HCT116 (cell line): ENCODE results near the gene HAND1. TPM values are rescaled to one million over a fixed set of nuclear protein-coding genes. Genes with fewer than 3 reads are reported as not detected.

ENCODE experiments used
- ATAC-seq: fragments of 200-7000 bp; cut with Tn5 transposase; 2 replicates; pipeline ENCODE4 v1.9.1; 2020; ENCODE audit warnings: mild to moderate bottlenecking, moderate library complexity
- BruUV-seq: library from RNA; stranded (reverse); fragments of 400-500 nt; replicated peaks from 2 replicates; lab custom pipeline; 2021; lab: Mats Ljungman, UMichigan
- CTCF ChIA-PET: fragments of 300-600 bp; sonication (Branson Sonifier 250); formaldehyde crosslinking; loops from one replicate; lab custom pipeline; 2021; ENCODE audit warnings: antibody characterized with exemption; lab: Charles Lee
- POLR2A ChIA-PET: fragments of 300-600, 350-600 bp; sonication (Branson Sonifier 250); formaldehyde crosslinking; loops from one replicate; lab custom pipeline; 2021; ENCODE audit warnings: antibody characterized with exemption; lab: Charles Lee
- RAD21 ChIA-PET, 2 experiments: fragments of 300-600 bp; sonication (Branson Sonifier 250); formaldehyde crosslinking; loops; one replicate each; lab custom pipeline; 2023; ENCODE audit warnings: low total read pairs in 2 of 2; ENCODE audit not compliant: uncharacterized antibody in 2 of 2, unreplicated experiment in 2 of 2, low non-redundant PET in 1 of 2; lab: Charles Lee
- DNase-seq: peaks from one replicate; pipeline ENCODE4 v3.0.0-alpha.2; 2010; ENCODE audit warnings: low read depth, low spot score
- H2AFZ ChIP-seq: fragments of 200-600 bp; shearing (Covaris generic), sonication (generic); 2 replicates; pipeline ENCODE4 v1.6.1; 2017; ENCODE audit warnings: low read depth, mixed run types, mixed read lengths, antibody characterized with exemption, low read length; ENCODE audit not compliant: poor library complexity, severe bottlenecking
- H3K27ac ChIP-seq: 2 replicates; pipeline ENCODE4 v1.5.1; 2012; ENCODE audit warnings: low read depth, low read length
- H3K27me3 ChIP-seq: fragments of 200-600 bp; sonication (generic); 2 replicates; pipeline ENCODE4 v1.6.1; 2016; ENCODE audit warnings: mixed run types, low read length, mixed read lengths; ENCODE audit not compliant: insufficient read depth
- H3K36me3 ChIP-seq, 2 experiments: fragments of 200-500 bp in 1 of 2; fragments of 200-600 bp in 1 of 2; sonication (Bioruptor generic) in 1 of 2; sonication (generic) in 1 of 2; 2 replicates each; pipeline versions ENCODE4 v1.5.1 to v1.6.1; 2014 to 2016; ENCODE audit warnings: low read length in 2 of 2, inconsistent platforms in 1 of 2, mixed read lengths in 1 of 2, mixed run types in 1 of 2; ENCODE audit not compliant: insufficient read depth in 2 of 2, control insufficient read depth in 1 of 2
- H3K4me1 ChIP-seq, 2 experiments: fragments of 200-600 bp in 1 of 2; sonication (generic) in 1 of 2; 2 replicates each; pipeline versions ENCODE4 v1.5.1 to v1.6.1; 2012 to 2017; ENCODE audit warnings: low read length in 2 of 2, inconsistent platforms in 1 of 2, mild to moderate bottlenecking in 1 of 2, mixed read lengths in 1 of 2, mixed run types in 1 of 2, moderate library complexity in 1 of 2; ENCODE audit not compliant: insufficient read depth in 2 of 2, control insufficient read depth in 1 of 2
- H3K4me2 ChIP-seq: fragments of 200-600 bp; sonication (generic); 2 replicates; pipeline ENCODE4 v1.6.1; 2017; ENCODE audit warnings: mixed run types, low read length, mixed read lengths
- H3K4me3 ChIP-seq, 2 experiments: fragments of 200-600 bp in 1 of 2; sonication (generic) in 1 of 2; replicated peaks in 1 of 2; 2 replicates each; pipeline ENCODE4 v1.5.1; 2011 to 2016; ENCODE audit warnings: low read length in 2 of 2, control low read depth in 1 of 2, low read depth in 1 of 2, mild to moderate bottlenecking in 1 of 2, mixed read lengths in 1 of 2, mixed run types in 1 of 2
- H3K79me2 ChIP-seq: fragments of 200-600 bp; sonication (generic); 2 replicates; pipeline ENCODE4 v1.6.1; 2017; ENCODE audit warnings: mild to moderate bottlenecking, mixed run types, low read length, moderate library complexity, mixed read lengths; ENCODE audit not compliant: insufficient read depth
- H3K9ac ChIP-seq: fragments of 200-600 bp; sonication (generic); 2 replicates; pipeline ENCODE4 v1.6.1; 2016; ENCODE audit warnings: low read length, mixed read lengths
- H3K9me2 ChIP-seq: fragments of 200-600 bp; sonication (generic), shearing (Covaris generic); 2 replicates; pipeline ENCODE4 v1.6.1; 2017; ENCODE audit warnings: mixed run types, mild to moderate bottlenecking, moderate library complexity; ENCODE audit not compliant: insufficient read depth
- H3K9me3 ChIP-seq, 2 experiments: fragments of 200-500 bp in 1 of 2; fragments of 200-600 bp in 1 of 2; sonication (Bioruptor generic) in 1 of 2; sonication (generic) in 1 of 2; 2 replicates each; pipeline ENCODE4 v1.6.1; 2014 to 2017; ENCODE audit warnings: low read length in 2 of 2, mixed read lengths in 2 of 2, inconsistent platforms in 1 of 2, low read depth in 1 of 2, mild to moderate bottlenecking in 1 of 2, mixed run types in 1 of 2, moderate library complexity in 1 of 2; ENCODE audit not compliant: control insufficient read depth in 1 of 2, insufficient read depth in 1 of 2
- H4K20me1 ChIP-seq: fragments of 200-600 bp; sonication (generic), shearing (Covaris generic); 2 replicates; pipeline ENCODE4 v1.6.1; 2017; ENCODE audit warnings: mixed run types, mild to moderate bottlenecking, moderate library complexity; ENCODE audit not compliant: insufficient read depth
- ATF3 ChIP-seq: IDR thresholded peaks from 2 replicates; pipeline ENCODE4 v1.6.1; 2012
- CBX3 ChIP-seq: IDR thresholded peaks from 2 replicates; pipeline ENCODE4 v1.6.1; 2012; ENCODE audit warnings: low read depth
- CEBPB ChIP-seq: IDR thresholded peaks from 2 replicates; pipeline ENCODE4 v1.6.1; 2012; ENCODE audit warnings: low read depth
- CTCF ChIP-seq, 3 experiments: fragments of 200-600 bp in 1 of 3; sonication (generic) in 1 of 3; IDR thresholded peaks in 2 of 3; conservative IDR thresholded peaks in 1 of 3; 2 replicates each; pipeline ENCODE4 v1.5.1; 2012 to 2017; ENCODE audit warnings: low read depth in 2 of 3, low read length in 2 of 3, antibody characterized with exemption in 1 of 3, borderline replicate concordance in 1 of 3, control low read depth in 1 of 3, mild to moderate bottlenecking in 1 of 3, mixed read lengths in 1 of 3, mixed run types in 1 of 3, moderate library complexity in 1 of 3; ENCODE audit not compliant: insufficient read depth in 1 of 3
- EGR1 ChIP-seq: IDR thresholded peaks from 2 replicates; pipeline ENCODE4 v1.6.1; 2012; ENCODE audit warnings: low read depth
- ELF1 ChIP-seq: IDR thresholded peaks from 2 replicates; pipeline ENCODE4 v1.6.1; 2012; ENCODE audit warnings: low read depth, borderline replicate concordance
- EZH2 ChIP-seq: fragments of 200-600 bp; sonication (generic); IDR thresholded peaks from 2 replicates; pipeline ENCODE4 v1.6.1; 2017; ENCODE audit warnings: antibody characterized with exemption, mixed run types
- EZH2phosphoT487 ChIP-seq: fragments of 200-600 bp; IDR thresholded peaks from 2 replicates; pipeline ENCODE4 v1.6.1; 2018; ENCODE audit warnings: antibody characterized with exemption, borderline replicate concordance
- JUND ChIP-seq: IDR thresholded peaks from 2 replicates; pipeline ENCODE4 v1.6.1; 2012
- MAX ChIP-seq: IDR thresholded peaks from 2 replicates; pipeline ENCODE4 v1.6.1; 2012
- POLR2A ChIP-seq: IDR thresholded peaks from 2 replicates; pipeline ENCODE4 v1.7.0; 2011; ENCODE audit warnings: borderline replicate concordance; ENCODE audit not compliant: insufficient read depth, insufficient read length; ENCODE audit errors: extremely low read depth
- SIN3A ChIP-seq: IDR thresholded peaks from 2 replicates; pipeline ENCODE4 v1.6.1; 2012; ENCODE audit warnings: low read depth
- SP1 ChIP-seq: IDR thresholded peaks from 2 replicates; pipeline ENCODE4 v1.6.1; 2012; ENCODE audit warnings: low read depth
- SRF ChIP-seq: IDR thresholded peaks from 2 replicates; pipeline ENCODE4 v1.6.1; 2012; ENCODE audit warnings: low read depth
- TCF7L2 ChIP-seq: IDR thresholded peaks from 2 replicates; pipeline ENCODE4 v1.7.0; 2011; ENCODE audit warnings: borderline replicate concordance, inconsistent platforms; ENCODE audit not compliant: insufficient read depth, insufficient read length; ENCODE audit errors: extremely low read depth
- ZFX ChIP-seq: fragments of 450-650 bp; IDR thresholded peaks from 2 replicates; pipeline ENCODE4 v1.6.1; 2017
- ZNF274 ChIP-seq: fragments of 200-500 bp; sonication (Bioruptor generic); IDR thresholded peaks from 2 replicates; pipeline ENCODE4 v1.6.1; 2014; ENCODE audit warnings: mild to moderate bottlenecking, low read depth, low read length, inconsistent platforms
- intact Hi-C: fragments of 100-400 bp; cut with micrococcal nuclease; formaldehyde crosslinking; loops from 2 replicates; pipeline ENCODE4 v1.10.0; 2022
- total RNA-seq: library from RNA; stranded (reverse); gene quantifications from one replicate; pipeline ENCODE4 v1.2.1, GENCODE V29; 2021; ENCODE audit not compliant: unreplicated experiment

The HAND1 gene
- total RNA-seq, 1 experiment from 2014 or later: not detected

- Histone ChIP-seq H3K79me2 (no peaks in the 10 kb centered on the region), H4K20me1 (no peaks in the 10 kb centered on the region), H3K27ac (no peak overlapping the region), H2AFZ (no peak overlapping the region), H3K9me3 (no peaks in the 10 kb centered on the region), H3K4me2 (no peak overlapping the region), H3K4me3 (no peak overlapping the region), H3K27me3 (peaks cover 16% of the 10 kb centered on the region), H3K9me2 (no peaks in the 10 kb centered on the region), H3K4me1 (no peaks in the 10 kb centered on the region), H3K9ac (no peak overlapping the region), H3K36me3 (no peaks in the 10 kb centered on the region)
- RAD21 ChIA-PET: no interaction called here
- no TSS peak for BruUV-seq
- ATAC-seq (no peak), DNase-seq (no peak)
- no peak for TF ChIP-seq MAX
- TF ChIP-seq ZNF274: no peak
- no peak for TF ChIP-seq SRF
- TF ChIP-seq EZH2phosphoT487: no peak
- no peak for TF ChIP-seq ZFX
- TF ChIP-seq JUND: no peak
- TF ChIP-seq EGR1: no peak
- TF ChIP-seq SP1: no peak
- TF ChIP-seq CEBPB: no peak
- TF ChIP-seq TCF7L2: no peak
- TF ChIP-seq POLR2A: no peak
- no peak for TF ChIP-seq ATF3
- no peak for TF ChIP-seq ELF1
- no peak for TF ChIP-seq CBX3
- no peak for TF ChIP-seq CTCF (IDR thresholded peaks at IDR 0.05 in 2 of 3, conservative IDR thresholded peaks at IDR 0.05 in 1 of 3; ENCODE audit: borderline replicate concordance in 1 of 3, insufficient read depth in 1 of 3, low read depth in 2 of 3, low read length in 2 of 3)
- no peak for TF ChIP-seq SIN3A
- no peak for TF ChIP-seq EZH2
- intact Hi-C loops: no loop called here
- CTCF ChIA-PET: no interaction called here
- POLR2A ChIA-PET: no interaction called here
These were observed 13.9 kb upstream of the HAND1 start for GRCh38 chr5:154491941-154492340.
